22Rv1 (cell line): ENCODE results near the gene TMEM233.

Experiments
- ZFX ChIP-seq: fragments of 450-650 bp; IDR thresholded peaks from 2 replicates; pipeline ENCODE4 v1.6.1; 2017; ENCODE audit warnings: antibody characterized with exemption, borderline replicate concordance
- TF ChIP-seq, protein P1 (sequence below): fragments of 450-650 bp; IDR thresholded peaks from 2 replicates; pipeline ENCODE4 v1.5.1; 2017; ENCODE audit warnings: mild to moderate bottlenecking

DNA sequence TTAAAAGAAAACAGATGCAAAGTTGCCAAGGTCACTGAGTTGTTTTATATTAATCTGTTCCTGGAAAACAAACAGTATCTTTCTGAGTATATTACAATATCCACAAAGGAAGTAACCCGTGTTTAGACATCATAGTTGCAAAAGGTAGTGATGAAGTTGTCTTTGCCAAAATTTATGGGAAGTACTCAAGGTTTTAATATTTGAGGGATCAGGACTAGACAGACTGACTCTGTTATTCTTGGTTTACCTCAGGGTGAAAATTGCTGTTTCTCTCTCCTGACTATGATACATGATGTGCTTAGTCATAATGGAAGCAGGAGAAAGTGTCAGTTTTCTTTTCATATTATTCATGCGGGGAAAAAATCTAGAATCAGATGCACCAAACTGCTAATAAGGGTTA lies 28.3 kb downstream of the TMEM233 start:
- TF ChIP-seq, protein P1, sequence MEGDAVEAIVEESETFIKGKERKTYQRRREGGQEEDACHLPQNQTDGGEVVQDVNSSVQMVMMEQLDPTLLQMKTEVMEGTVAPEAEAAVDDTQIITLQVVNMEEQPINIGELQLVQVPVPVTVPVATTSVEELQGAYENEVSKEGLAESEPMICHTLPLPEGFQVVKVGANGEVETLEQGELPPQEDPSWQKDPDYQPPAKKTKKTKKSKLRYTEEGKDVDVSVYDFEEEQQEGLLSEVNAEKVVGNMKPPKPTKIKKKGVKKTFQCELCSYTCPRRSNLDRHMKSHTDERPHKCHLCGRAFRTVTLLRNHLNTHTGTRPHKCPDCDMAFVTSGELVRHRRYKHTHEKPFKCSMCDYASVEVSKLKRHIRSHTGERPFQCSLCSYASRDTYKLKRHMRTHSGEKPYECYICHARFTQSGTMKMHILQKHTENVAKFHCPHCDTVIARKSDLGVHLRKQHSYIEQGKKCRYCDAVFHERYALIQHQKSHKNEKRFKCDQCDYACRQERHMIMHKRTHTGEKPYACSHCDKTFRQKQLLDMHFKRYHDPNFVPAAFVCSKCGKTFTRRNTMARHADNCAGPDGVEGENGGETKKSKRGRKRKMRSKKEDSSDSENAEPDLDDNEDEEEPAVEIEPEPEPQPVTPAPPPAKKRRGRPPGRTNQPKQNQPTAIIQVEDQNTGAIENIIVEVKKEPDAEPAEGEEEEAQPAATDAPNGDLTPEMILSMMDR: no peak
- no peak for TF ChIP-seq ZFX
